ENCODE data around the gene GRM6. TPM values are rescaled to one million over a fixed set of nuclear protein-coding genes. Genes with fewer than 3 reads are reported as not detected.

GRM6 gene
- polyA plus RNA-seq (2013, experiment 1 of 4): not detected
- not detected for polyA plus RNA-seq (2013, experiment 2 of 4)
- polyA plus RNA-seq (2013, experiment 3 of 4): not detected
- not detected for polyA plus RNA-seq (2013, experiment 4 of 4)

DNA sequence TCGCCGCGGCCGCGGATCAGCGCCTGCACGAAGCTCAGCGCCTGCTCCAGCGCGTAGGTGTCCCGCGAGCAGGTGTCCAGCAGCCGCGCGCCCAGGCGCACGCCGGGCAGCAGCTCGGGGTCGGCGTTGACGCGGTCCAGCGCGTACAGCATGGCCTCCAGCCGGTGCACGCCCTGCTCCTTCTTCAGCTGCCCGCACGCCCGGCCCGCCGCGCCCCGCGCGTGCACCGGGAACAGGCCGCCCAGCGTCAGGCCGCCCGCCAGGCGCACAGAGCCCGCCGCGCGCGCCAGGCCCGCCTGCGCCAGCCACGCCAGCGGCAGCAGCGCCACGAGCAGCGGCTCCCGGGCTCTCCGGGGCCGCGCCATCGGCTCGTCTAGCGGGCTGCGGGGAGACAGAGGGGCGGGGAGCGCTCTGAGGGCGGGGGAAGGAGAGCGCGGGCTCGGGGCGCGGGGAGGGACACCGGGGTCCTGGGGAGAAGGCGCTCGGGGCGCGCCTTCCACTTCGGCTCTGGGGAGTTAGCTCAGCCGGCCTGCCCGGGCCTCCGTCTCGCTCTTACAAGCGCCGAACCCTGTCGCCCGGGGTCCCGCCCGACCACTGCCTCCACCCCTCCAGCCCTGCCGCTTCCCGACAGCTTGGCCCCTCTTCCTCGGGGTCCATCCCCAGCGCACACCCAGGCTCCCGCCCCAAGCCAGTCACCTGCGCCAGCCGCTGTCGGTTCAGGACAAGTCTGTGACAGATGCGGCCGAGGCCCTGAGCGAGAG is at the start of gene GRM6:
Gene GRM6 (minus strand): TSS at position 741 of the 761 bp plus-strand sequence. CDS start 376 bp downstream, at position 365.
- H3K4me3 ChIP-seq (ENCODE audit: insufficient read depth, low read depth, low read length): peak within 1 kb of the TSS; percentile 8
- H3K9me3 ChIP-seq (ENCODE audit: control insufficient read depth, low read length): peaks cover 4% of the 10 kb centered on the region
- no peaks in the 10 kb centered on the region for H3K4me1 ChIP-seq (ENCODE audit: control insufficient read depth, insufficient read depth, low read length)
- H3K36me3 ChIP-seq (ENCODE audit: control insufficient read depth, insufficient read depth, low read length): no peaks in the 10 kb centered on the region
- H3K27ac ChIP-seq (ENCODE audit: insufficient read depth, low read depth, low read length, poor library complexity, severe bottlenecking): no peak within 1 kb of the TSS
- H3K27me3 ChIP-seq (ENCODE audit: control insufficient read depth, insufficient read depth, low read length, poor library complexity, severe bottlenecking): peaks cover 49% of the 10 kb centered on the region
- 8 to 10% methylated on average over 97 of the region's 97 CpGs for WGBS, 2 experiments

DNA sequence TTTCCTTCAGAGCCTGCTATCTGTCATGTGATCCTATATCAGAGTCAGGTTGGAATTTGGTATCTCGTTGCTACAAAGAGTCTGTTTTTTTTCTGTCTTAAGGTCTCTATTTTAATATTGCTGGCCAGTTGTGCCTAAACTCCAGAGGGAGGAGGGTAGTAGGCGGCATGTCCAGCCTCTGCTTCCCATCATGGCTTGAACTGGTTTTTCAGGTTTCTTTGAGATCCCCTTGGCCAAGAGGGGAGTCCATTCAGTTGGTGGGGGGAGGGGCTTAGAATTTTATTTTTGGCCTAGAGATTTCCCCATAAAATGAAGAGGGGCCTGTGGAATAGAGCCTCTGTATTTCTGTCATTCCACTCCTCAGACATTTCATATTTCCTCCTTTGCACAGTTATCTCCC is 49.6 kb upstream of the GRM6 start:
- no peaks in the 10 kb centered on the region for H3K4me1 ChIP-seq (ENCODE audit: control insufficient read depth, insufficient read depth, low read length)
- no peaks in the 10 kb centered on the region for H3K27me3 ChIP-seq (ENCODE audit: control insufficient read depth, insufficient read depth, low read length, poor library complexity, severe bottlenecking)
- H3K9me3 ChIP-seq (ENCODE audit: control insufficient read depth, low read length): peaks cover 2% of the 10 kb centered on the region
- no peaks in the 10 kb centered on the region for H3K36me3 ChIP-seq (ENCODE audit: control insufficient read depth, insufficient read depth, low read length)
- 75 to 86% methylated on average over 2 of the region's 2 CpGs for WGBS, 2 experiments
- no peak overlapping the region for H3K27ac ChIP-seq (ENCODE audit: insufficient read depth, low read depth, low read length, poor library complexity, severe bottlenecking)
- no peak overlapping the region for H3K4me3 ChIP-seq (ENCODE audit: insufficient read depth, low read depth, low read length)

DNA sequence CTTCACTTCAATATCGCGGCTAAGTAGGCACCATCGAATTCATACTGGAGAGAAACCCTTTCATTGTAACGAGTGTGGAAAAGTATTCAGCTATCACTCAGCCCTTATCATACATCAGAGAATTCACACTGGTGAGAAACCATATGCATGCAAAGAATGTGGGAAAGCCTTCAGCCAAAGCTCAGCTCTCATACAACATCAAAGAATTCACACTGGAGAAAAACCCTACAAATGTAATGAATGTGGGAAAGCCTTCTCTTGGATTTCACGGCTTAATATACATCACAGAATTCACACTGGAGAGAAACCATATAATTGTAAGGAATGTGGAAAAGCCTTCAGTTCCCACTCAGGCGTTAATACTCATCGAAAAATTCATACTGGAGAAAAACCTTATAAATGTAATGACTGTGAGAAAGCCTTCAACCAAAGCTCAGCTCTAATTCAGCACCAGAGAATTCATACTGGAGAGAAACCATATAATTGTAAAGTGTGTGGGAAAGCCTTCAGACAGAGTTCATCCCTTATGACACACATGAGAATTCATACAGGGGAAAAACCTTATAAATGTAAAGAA is 38.0 kb upstream of the GRM6 start:
- Histone ChIP-seq H3K9me3 (ENCODE audit: control insufficient read depth, low read length) (peaks cover 14% of the 10 kb centered on the region), H3K27ac (ENCODE audit: insufficient read depth, low read depth, low read length, poor library complexity, severe bottlenecking) (no peak overlapping the region), H3K4me3 (ENCODE audit: insufficient read depth, low read depth, low read length) (no peak overlapping the region), H3K36me3 (ENCODE audit: control insufficient read depth, insufficient read depth, low read length) (peaks cover 35% of the 10 kb centered on the region), H3K4me1 (ENCODE audit: control insufficient read depth, insufficient read depth, low read length) (no peaks in the 10 kb centered on the region), H3K27me3 (ENCODE audit: control insufficient read depth, insufficient read depth, low read length, poor library complexity, severe bottlenecking) (no peaks in the 10 kb centered on the region)
- WGBS, 2 experiments: 96 to 98% methylated on average over 6 to 7 of the region's 7 CpGs

DNA sequence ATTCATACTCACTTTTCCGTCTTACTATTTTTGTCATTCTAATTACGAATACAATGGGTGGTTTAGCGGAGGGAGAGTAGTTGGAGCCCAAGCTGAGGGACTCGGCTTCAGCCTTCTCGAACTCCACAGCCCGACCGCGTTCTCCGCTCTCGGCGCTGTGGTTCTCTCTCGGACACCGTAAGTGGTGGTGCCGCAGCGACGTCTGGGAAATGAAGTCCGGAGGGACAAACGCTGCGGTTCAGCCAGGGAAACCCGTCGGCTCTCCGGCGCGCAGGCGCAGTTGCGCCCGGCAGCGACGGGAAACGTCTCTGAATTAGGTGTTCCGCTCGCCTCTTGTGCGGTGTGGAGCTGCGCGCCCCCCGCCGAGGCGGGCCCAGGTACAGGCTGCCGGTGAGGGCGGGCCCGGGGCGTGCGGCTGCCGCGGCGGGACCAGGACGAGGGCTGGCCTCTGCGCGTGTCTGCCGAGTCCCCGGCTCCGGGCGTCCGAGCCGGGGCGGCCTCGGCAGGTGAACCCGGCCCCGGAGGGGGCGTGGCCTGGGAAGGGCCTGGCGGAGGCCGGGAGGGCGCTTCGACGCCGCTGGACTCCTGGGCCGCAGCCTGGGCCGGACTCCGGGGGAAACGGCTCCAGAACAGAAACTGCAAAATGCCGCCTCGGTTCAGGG is 28.5 kb upstream of the GRM6 start, which contains the start of gene ZNF879:
Gene ZNF879 (plus strand): TSS at position 277 of the 662 bp plus-strand sequence. CDS start 1,201 bp downstream, outside the sequence.
- peak within 1 kb of the TSS; percentile 67 for H3K4me3 ChIP-seq (ENCODE audit: insufficient read depth, low read depth, low read length)
- 6 to 7% methylated on average over 71 to 72 of the region's 72 CpGs for WGBS, 2 experiments
- peaks cover 6% of the 10 kb centered on the region for H3K9me3 ChIP-seq (ENCODE audit: control insufficient read depth, low read length)
- H3K4me1 ChIP-seq (ENCODE audit: control insufficient read depth, insufficient read depth, low read length): no peaks in the 10 kb centered on the region
- peaks cover 4% of the 10 kb centered on the region for H3K27me3 ChIP-seq (ENCODE audit: control insufficient read depth, insufficient read depth, low read length, poor library complexity, severe bottlenecking)
- no peak within 1 kb of the TSS for H3K27ac ChIP-seq (ENCODE audit: insufficient read depth, low read depth, low read length, poor library complexity, severe bottlenecking)
- peaks cover 15% of the 10 kb centered on the region for H3K36me3 ChIP-seq (ENCODE audit: control insufficient read depth, insufficient read depth, low read length)

DNA sequence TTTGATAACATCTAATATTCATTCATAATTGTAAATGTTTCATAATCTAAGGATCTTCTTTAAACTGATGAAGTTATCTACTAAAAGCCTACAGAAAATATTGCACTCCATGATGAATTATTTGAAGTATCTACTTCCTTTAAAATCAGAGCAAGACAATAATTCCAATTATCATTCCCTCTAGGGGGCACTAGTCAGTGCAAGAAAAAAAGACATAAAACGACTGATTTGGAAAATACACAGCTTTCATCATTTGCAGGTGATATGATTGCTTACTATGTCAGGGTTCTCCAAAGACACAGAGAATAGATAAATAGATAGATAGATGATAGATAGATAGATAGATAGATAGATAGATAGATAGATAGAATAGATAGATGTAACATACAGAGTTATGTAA is 13.5 kb upstream of the GRM6 start:
- Histone ChIP-seq H3K27me3 (ENCODE audit: control insufficient read depth, insufficient read depth, low read length, poor library complexity, severe bottlenecking) (no peaks in the 10 kb centered on the region), H3K36me3 (ENCODE audit: control insufficient read depth, insufficient read depth, low read length) (no peaks in the 10 kb centered on the region), H3K9me3 (ENCODE audit: control insufficient read depth, low read length) (peaks cover 2% of the 10 kb centered on the region), H3K27ac (ENCODE audit: insufficient read depth, low read depth, low read length, poor library complexity, severe bottlenecking) (no peak overlapping the region), H3K4me3 (ENCODE audit: insufficient read depth, low read depth, low read length) (no peak overlapping the region), H3K4me1 (ENCODE audit: control insufficient read depth, insufficient read depth, low read length) (no peaks in the 10 kb centered on the region)
- WGBS, 2 experiments: 25 to 40% methylated on average over 1 of the region's 1 CpG

DNA sequence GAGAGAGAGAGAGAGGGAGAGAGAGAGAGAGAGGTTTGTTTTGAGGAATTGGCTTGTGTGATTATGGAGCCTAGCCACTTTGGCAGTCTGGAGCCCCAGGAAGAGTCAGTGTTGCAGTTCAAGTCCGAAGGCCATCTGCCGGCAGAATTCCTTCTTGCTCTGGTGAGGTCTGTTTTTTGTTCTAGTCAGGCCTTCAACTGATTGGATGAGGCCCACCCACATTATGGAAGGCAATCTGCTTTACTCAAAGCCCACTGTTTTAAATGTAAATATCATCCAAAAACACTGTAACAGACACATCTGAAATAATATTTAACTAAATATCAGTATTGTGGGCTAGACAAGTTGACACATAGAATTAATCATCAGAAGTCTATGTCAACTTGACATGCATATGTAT is 11.4 kb upstream of the GRM6 start:
- Histone ChIP-seq H3K36me3 (ENCODE audit: control insufficient read depth, insufficient read depth, low read length) (no peaks in the 10 kb centered on the region), H3K27me3 (ENCODE audit: control insufficient read depth, insufficient read depth, low read length, poor library complexity, severe bottlenecking) (no peaks in the 10 kb centered on the region), H3K9me3 (ENCODE audit: control insufficient read depth, low read length) (no peaks in the 10 kb centered on the region), H3K4me3 (ENCODE audit: insufficient read depth, low read depth, low read length) (no peak overlapping the region), H3K27ac (ENCODE audit: insufficient read depth, low read depth, low read length, poor library complexity, severe bottlenecking) (no peak overlapping the region), H3K4me1 (ENCODE audit: control insufficient read depth, insufficient read depth, low read length) (no peaks in the 10 kb centered on the region)
- 82 to 88% methylated on average over 2 of the region's 2 CpGs for WGBS, 2 experiments

DNA sequence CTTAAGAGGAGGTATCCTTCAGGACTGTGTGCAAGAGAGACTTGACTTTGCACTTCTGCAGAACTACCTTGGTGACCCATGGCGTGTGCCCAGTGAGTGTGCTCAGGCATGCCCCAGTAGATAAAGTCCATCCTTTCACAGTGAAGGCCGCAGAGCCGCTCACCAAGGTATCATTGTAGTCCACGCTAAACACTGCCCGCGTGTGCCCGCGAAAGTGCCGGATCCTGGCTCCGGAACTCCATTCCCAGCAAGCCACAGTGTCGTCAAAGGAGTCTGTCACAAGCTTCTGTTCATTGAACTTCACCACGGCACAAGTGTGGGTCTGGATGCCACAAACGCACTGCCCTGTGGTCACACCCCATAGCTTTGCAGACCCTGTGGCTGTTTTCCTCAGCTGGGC is 3.3 kb upstream of the GRM6 start:
- no peak overlapping the region for H3K4me3 ChIP-seq (ENCODE audit: insufficient read depth, low read depth, low read length)
- H3K36me3 ChIP-seq (ENCODE audit: control insufficient read depth, insufficient read depth, low read length): no peaks in the 10 kb centered on the region
- H3K4me1 ChIP-seq (ENCODE audit: control insufficient read depth, insufficient read depth, low read length): no peaks in the 10 kb centered on the region
- 91 to 94% methylated on average over 13 of the region's 13 CpGs for WGBS, 2 experiments
- H3K27me3 ChIP-seq (ENCODE audit: control insufficient read depth, insufficient read depth, low read length, poor library complexity, severe bottlenecking): peaks cover 39% of the 10 kb centered on the region
- H3K27ac ChIP-seq (ENCODE audit: insufficient read depth, low read depth, low read length, poor library complexity, severe bottlenecking): no peak overlapping the region
- no peaks in the 10 kb centered on the region for H3K9me3 ChIP-seq (ENCODE audit: control insufficient read depth, low read length)

DNA sequence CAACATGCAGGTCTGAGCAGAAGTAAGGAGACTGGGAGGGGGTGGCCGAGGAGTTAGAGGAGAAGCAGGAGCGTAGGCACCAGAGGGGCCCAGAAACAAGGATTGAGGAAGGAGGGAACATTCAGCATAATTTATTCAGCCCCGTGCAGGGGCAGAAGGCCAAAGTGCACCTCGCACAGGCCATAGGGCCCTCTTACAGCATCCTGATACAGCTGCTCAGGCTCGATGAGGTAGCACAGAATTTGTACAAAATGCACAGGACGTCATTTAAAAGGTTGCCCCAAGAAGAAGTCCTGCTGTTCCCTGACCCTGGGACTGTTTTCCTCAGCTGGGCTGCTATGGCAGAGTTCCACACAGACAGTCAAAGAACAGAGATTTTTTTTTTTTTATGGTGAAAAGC is 2.1 kb upstream of the GRM6 start:
- Histone ChIP-seq H3K27me3 (ENCODE audit: control insufficient read depth, insufficient read depth, low read length, poor library complexity, severe bottlenecking) (peaks cover 49% of the 10 kb centered on the region), H3K36me3 (ENCODE audit: control insufficient read depth, insufficient read depth, low read length) (no peaks in the 10 kb centered on the region), H3K4me1 (ENCODE audit: control insufficient read depth, insufficient read depth, low read length) (no peaks in the 10 kb centered on the region), H3K4me3 (ENCODE audit: insufficient read depth, low read depth, low read length) (no peak overlapping the region), H3K9me3 (ENCODE audit: control insufficient read depth, low read length) (no peaks in the 10 kb centered on the region), H3K27ac (ENCODE audit: insufficient read depth, low read depth, low read length, poor library complexity, severe bottlenecking) (no peak overlapping the region)
- WGBS, 2 experiments: 79 to 83% methylated on average over 6 of the region's 6 CpGs

DNA sequence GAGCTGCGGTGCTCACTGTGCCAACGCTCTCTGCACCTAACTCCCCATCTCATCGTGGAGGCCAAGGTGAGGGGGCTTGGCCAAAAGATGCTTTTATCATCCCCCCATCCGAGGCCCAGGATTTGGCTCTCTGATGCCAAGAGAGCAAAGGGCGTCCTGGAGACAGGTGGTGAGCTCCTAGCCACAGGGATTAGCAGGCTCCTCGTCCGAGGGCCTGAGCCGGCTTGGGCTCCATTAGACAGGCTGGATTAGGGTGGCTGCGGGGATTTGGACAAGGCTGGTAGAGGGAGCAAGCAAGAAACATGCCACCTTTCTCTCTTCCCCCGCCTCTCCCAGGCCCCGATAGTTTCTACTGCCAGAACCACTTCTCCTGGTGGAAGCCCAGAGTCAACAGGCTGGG is 1.0 kb upstream of the GRM6 start:
- Histone ChIP-seq H3K27me3 (ENCODE audit: control insufficient read depth, insufficient read depth, low read length, poor library complexity, severe bottlenecking) (peaks cover 49% of the 10 kb centered on the region), H3K4me1 (ENCODE audit: control insufficient read depth, insufficient read depth, low read length) (no peaks in the 10 kb centered on the region), H3K9me3 (ENCODE audit: control insufficient read depth, low read length) (peaks cover 4% of the 10 kb centered on the region), H3K27ac (ENCODE audit: insufficient read depth, low read depth, low read length, poor library complexity, severe bottlenecking) (no peak overlapping the region), H3K36me3 (ENCODE audit: control insufficient read depth, insufficient read depth, low read length) (no peaks in the 10 kb centered on the region), H3K4me3 (ENCODE audit: insufficient read depth, low read depth, low read length) (no peak overlapping the region)
- WGBS, 2 experiments: 81% methylated on average over 11 of the region's 11 CpGs

DNA sequence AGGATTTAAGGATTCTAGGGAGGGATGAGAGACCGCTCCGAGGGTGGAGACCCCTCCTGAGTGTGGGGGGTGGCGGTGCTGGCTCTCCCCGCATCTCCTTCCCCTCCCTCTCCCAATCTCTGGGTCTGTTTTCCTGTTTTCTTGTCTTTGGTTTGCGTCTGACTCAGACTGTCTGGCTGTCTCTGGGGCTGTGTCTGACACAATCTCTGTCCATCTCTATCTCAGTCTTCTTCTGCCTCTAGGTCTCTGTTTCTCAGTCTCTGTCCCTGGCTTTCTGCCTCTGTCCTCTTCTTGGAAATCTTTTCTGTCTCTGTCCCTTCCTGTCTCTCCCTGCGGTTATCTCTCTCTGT is 196 bp upstream of the GRM6 start:
- no peak overlapping the region for H3K27ac ChIP-seq (ENCODE audit: insufficient read depth, low read depth, low read length, poor library complexity, severe bottlenecking)
- peak overlapping the region; percentile 8 for H3K4me3 ChIP-seq (ENCODE audit: insufficient read depth, low read depth, low read length)
- H3K36me3 ChIP-seq (ENCODE audit: control insufficient read depth, insufficient read depth, low read length): no peaks in the 10 kb centered on the region
- peaks cover 4% of the 10 kb centered on the region for H3K9me3 ChIP-seq (ENCODE audit: control insufficient read depth, low read length)
- peaks cover 49% of the 10 kb centered on the region for H3K27me3 ChIP-seq (ENCODE audit: control insufficient read depth, insufficient read depth, low read length, poor library complexity, severe bottlenecking)
- 34 to 37% methylated on average over 6 of the region's 6 CpGs for WGBS, 2 experiments
- no peaks in the 10 kb centered on the region for H3K4me1 ChIP-seq (ENCODE audit: control insufficient read depth, insufficient read depth, low read length)
